Activated CD4-positive, alpha-beta memory T cell treated with anti-CD3 and anti-CD28 coated beads, Interleukin-2, amount 10 ng/mL, durations not matched to agents 7 days and 5 days (primary cell): ENCODE data around the gene ZC3H8. TPM values are rescaled to one million over a fixed set of nuclear protein-coding genes. Genes with fewer than 3 reads are reported as not detected.
A peak's percentile ranks its signal among the peaks of the same experiment; 100 is the strongest.

Source experiments
- CTCF ChIA-PET: fragments of 350-600 bp; sonication (Branson Sonifier 250); formaldehyde crosslinking; loops from one replicate; lab custom pipeline; 2021; ENCODE audit warnings: antibody characterized with exemption, inconsistent platforms; lab: Charles Lee
- POLR2A ChIA-PET: fragments of 350-600 bp; sonication (Branson Sonifier 250); formaldehyde crosslinking; loops from one replicate; lab custom pipeline; 2021; ENCODE audit warnings: antibody characterized with exemption; lab: Charles Lee
- DNase-seq: peaks from one replicate; pipeline ENCODE4 v3.0.0-alpha.2; 2020
- H3K27ac Mint-ChIP-seq: one replicate; pipeline ENCODE4 v1.8.0; 2021; ENCODE audit warnings: mild to moderate bottlenecking, mixed read lengths
- H3K27me3 Mint-ChIP-seq: one replicate; pipeline ENCODE4 v1.8.0; 2021; ENCODE audit warnings: mixed read lengths
- H3K36me3 Mint-ChIP-seq: one replicate; pipeline ENCODE4 v1.8.0; 2021; ENCODE audit warnings: low read depth, mixed read lengths
- H3K4me1 Mint-ChIP-seq: one replicate; pipeline ENCODE4 v1.8.0; 2021; ENCODE audit warnings: mixed read lengths
- H3K4me3 Mint-ChIP-seq: one replicate; pipeline ENCODE4 v1.8.0; 2021; ENCODE audit warnings: mild to moderate bottlenecking, mixed read lengths
- H3K9me3 Mint-ChIP-seq: one replicate; pipeline ENCODE4 v1.8.0; 2021; ENCODE audit warnings: mixed read lengths
- total RNA-seq, 2 experiments: library from RNA; stranded (reverse); gene quantifications; one replicate each; pipeline ENCODE4 v1.2.3, GENCODE V29; 2021

ZC3H8 gene
- total RNA-seq, 2 experiments from 2014 or later: 12.3 to 12.9 TPM

DNA sequence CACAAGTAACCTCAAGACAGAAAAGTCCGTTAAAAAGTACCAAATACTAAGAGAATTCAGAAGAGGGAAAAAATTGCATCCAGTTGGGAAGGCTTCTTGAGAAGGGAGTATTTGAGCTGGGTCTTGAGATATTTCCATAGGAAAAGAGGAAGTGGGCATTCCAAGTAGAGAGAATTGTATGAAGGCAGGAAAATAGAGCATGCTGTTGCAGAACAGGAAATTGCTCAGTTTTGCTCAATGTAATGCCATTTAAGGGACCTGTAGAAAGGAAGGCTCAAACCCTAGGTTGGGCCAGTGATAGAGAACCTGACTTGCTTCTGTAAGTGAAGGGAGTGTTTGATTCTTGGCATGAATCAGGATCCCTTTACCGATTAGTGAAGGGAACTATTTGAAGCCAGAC lies 1.0 kb upstream of the ZC3H8 start:
- ChIA-PET POLR2A (interaction anchor here (1.0 to 4.5 kb wide), 5 partner anchors 9 to 68 kb away, joined by 3 to 28 read pairs (median 12); partner anchors contain the start of gene ZC3H6), CTCF (interaction anchor here (1.1 to 3.1 kb wide), 4 partner anchors 9 to 206 kb away, joined by 3 to 11 read pairs (median 7); no protein-coding TSS in a partner anchor)
- Mint-ChIP-seq H3K36me3 (peaks cover 8% of the 10 kb centered on the region), H3K27ac (no peak overlapping the region), H3K27me3 (no peaks in the 10 kb centered on the region), H3K4me1 (peaks cover 38% of the 10 kb centered on the region), H3K9me3 (no peaks in the 10 kb centered on the region), H3K4me3 (peak overlapping the region; percentile 15)
- no peak for DNase-seq

DNA sequence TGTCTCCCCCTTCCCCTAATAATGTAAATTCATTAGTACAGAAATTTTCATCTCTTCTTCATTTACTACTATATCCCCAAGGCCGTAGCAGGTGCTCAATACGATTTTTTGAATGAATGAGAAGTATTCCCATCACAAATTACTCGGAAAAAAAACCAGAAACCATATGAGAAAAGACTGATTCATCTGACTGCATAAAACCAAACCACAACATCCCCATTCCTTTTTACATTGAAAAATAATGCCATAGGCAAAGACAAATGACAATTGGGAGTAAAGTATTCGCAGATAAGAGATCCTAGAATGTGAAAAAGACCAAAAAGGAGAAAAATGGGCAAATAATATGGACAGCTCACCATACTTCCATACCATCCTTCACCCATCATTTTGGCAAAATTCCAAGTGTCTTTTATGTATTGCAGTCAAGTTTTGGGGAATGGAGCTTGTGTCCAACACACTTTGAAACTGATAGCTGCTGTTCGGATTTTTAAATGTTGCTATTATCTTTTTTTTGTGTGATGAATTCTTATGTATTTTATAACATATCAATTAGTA lies 1.5 kb downstream of the ZC3H8 start:
- POLR2A ChIA-PET: interaction anchor here (1.0 to 4.5 kb wide), 7 partner anchors 7 to 331 kb away, joined by 3 to 28 read pairs (median 12); partner anchors contain the start of genes CHCHD5, FBLN7 and ZC3H6
- H3K27ac Mint-ChIP-seq: no peak overlapping the region
- CTCF ChIA-PET: interaction anchor here (1.8 to 3.1 kb wide), 2 partner anchors 11 to 71 kb away, joined by 5 to 11 read pairs; no protein-coding TSS in a partner anchor

DNA sequence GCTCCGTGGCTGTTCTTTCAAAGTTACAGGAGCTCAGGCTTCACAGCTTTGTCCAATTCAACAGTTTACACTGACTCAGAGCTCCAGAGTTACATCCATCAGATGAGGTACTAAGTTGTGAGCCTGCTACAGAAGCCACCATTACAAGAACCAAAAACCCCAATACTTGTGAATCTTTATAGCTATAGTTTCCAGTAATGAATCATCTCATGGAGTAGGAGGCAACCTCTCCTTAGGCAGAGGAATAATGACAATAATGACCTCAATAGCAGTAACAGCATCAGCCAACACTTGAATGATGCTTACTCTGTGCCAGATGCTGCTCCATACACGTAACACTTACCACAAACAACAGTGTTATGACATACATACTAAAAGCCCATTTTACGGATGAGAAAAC lies 3.6 kb downstream of the ZC3H8 start:
- Mint-ChIP-seq H3K4me1 (peaks cover 25% of the 10 kb centered on the region), H3K27ac (no peak overlapping the region), H3K27me3 (no peaks in the 10 kb centered on the region), H3K9me3 (no peaks in the 10 kb centered on the region), H3K36me3 (peaks cover 27% of the 10 kb centered on the region), H3K4me3 (no peak overlapping the region)
- ChIA-PET CTCF (interaction anchor here (0.8 to 1.8 kb wide), 3 partner anchors 9 to 15 kb away, joined by 3 to 8 read pairs (median 7); no protein-coding TSS in a partner anchor), POLR2A (interaction anchor here (0.6 to 1.7 kb wide), 5 partner anchors 9 to 196 kb away, joined by 3 to 4 read pairs (median 3); partner anchors contain the start of gene TMEM87B)
- DNase-seq: no peak

More for the DNA sequence above, 1.5 kb downstream of the ZC3H8 start:
- no peak for DNase-seq
- peak overlapping the region; percentile 79 for H3K4me3 Mint-ChIP-seq
- no peaks in the 10 kb centered on the region for H3K27me3 Mint-ChIP-seq
- peaks cover 14% of the 10 kb centered on the region for H3K36me3 Mint-ChIP-seq
- H3K9me3 Mint-ChIP-seq: no peaks in the 10 kb centered on the region
- peaks cover 27% of the 10 kb centered on the region for H3K4me1 Mint-ChIP-seq

DNA sequence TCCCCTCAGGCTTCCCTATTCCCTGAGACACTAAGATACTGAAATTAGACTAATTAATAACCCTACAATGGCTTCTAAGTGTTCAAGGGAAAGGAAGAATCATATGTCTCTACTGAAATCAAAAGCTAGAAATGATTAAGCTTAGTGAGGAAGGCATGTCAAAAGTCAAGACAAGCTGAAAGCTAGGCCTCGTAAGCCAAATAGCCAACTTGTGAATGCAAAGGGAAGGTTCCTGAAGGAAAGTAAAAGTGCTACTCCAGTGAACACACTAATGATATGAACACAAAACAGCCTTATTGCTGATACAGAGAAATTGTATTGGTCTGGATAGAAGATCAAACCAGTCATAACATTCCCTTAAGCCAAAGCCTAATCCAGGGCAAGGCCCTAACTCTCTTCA lies 10.0 kb downstream of the ZC3H8 start:
- Mint-ChIP-seq H3K36me3 (peaks cover 46% of the 10 kb centered on the region), H3K27me3 (no peaks in the 10 kb centered on the region), H3K27ac (no peak overlapping the region), H3K4me1 (peaks cover 2% of the 10 kb centered on the region), H3K4me3 (no peak overlapping the region), H3K9me3 (no peaks in the 10 kb centered on the region)
- ChIA-PET POLR2A (interaction anchor here (2.1 to 2.9 kb wide), 2 partner anchors 10 to 63 kb away, joined by 5 to 17 read pairs; partner anchors contain the start of gene ZC3H8), CTCF (no interaction called here)
- no peak for DNase-seq

DNA sequence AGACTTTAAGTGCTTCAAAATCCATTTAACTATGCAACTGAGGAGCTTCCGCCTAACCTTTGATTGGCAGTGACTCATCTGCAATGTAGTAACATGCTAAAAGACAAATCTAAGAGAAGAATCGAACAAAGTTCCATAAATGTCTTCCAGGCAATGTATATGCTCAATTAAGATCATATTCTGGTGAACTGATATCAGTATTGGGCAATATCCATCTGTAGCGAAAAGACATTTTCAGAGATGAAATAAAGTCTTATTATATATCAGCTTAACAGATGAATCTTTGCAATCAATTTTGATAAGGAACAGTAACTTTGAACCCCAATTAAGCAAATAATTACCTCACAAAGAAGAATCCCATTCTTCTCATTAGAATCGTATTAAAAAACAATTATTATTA lies 11.6 kb downstream of the ZC3H8 start:
- DNase-seq: no peak
- no peak overlapping the region for H3K27ac Mint-ChIP-seq
- CTCF ChIA-PET: interaction anchor here (1.1 to 1.7 kb wide), 2 partner anchors 8 to 16 kb away, joined by 3 to 7 read pairs; no protein-coding TSS in a partner anchor
- H3K4me3 Mint-ChIP-seq: no peak overlapping the region
- no peaks in the 10 kb centered on the region for H3K9me3 Mint-ChIP-seq
- H3K4me1 Mint-ChIP-seq: peaks cover 2% of the 10 kb centered on the region
- H3K27me3 Mint-ChIP-seq: no peaks in the 10 kb centered on the region
- peaks cover 40% of the 10 kb centered on the region for H3K36me3 Mint-ChIP-seq
- POLR2A ChIA-PET: no interaction called here

DNA sequence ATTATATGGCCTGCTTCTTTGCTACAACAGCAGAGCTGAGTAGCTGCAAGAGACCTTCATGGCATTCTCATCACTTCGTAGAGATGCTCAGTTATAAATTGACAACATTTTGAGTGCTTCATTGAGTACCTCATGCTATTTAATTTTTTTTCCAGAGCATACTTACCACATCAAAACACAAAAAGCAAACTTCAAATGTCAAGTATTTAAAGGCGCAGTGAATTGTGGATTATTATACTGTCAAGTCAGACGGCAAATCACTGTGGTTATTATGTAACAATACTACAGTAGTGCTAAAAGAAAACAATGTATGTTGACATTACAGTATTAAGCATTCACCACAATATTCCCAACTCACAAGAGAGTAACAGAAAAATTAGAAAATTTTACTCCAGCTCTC lies 12.5 kb downstream of the ZC3H8 start:
- DNase-seq: no peak
- Mint-ChIP-seq H3K27me3 (no peaks in the 10 kb centered on the region), H3K9me3 (no peaks in the 10 kb centered on the region), H3K4me3 (no peak overlapping the region), H3K36me3 (peaks cover 33% of the 10 kb centered on the region), H3K4me1 (peaks cover 2% of the 10 kb centered on the region), H3K27ac (no peak overlapping the region)
- ChIA-PET POLR2A (interaction anchor here (0.7 kb wide), 1 partner anchor 9 kb away, joined by 3 read pairs; no protein-coding TSS in a partner anchor), CTCF (interaction anchor here (1.1 to 1.7 kb wide), 2 partner anchors 9 to 17 kb away, joined by 3 to 7 read pairs; no protein-coding TSS in a partner anchor)

DNA sequence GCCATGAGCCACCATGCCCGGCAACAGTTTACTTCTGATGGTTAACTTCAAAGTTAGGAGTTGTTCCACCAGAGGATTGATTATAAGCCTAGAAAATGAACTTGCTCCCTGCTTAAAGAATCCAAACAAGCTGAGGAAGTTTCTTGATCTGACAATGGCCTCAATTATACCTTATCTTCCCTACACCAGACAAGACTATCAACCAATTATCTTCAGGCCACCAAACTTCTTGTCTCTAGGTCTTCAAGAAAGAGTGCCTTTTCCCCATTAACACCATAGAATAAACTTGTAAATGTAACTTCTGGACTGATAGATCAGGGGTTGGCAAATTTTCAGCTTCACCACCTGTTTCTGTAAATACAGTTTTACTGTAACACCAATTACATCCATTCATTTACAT lies 15.0 kb downstream of the ZC3H8 start:
- ChIA-PET CTCF (interaction anchor here (0.5 kb wide), 1 partner anchor 908 kb away, joined by 3 read pairs; no protein-coding TSS in a partner anchor), POLR2A (no interaction called here)
- DNase-seq: no peak
- Mint-ChIP-seq H3K9me3 (no peaks in the 10 kb centered on the region), H3K4me1 (no peaks in the 10 kb centered on the region), H3K4me3 (no peak overlapping the region), H3K27ac (no peak overlapping the region), H3K36me3 (peaks cover 20% of the 10 kb centered on the region), H3K27me3 (no peaks in the 10 kb centered on the region)

DNA sequence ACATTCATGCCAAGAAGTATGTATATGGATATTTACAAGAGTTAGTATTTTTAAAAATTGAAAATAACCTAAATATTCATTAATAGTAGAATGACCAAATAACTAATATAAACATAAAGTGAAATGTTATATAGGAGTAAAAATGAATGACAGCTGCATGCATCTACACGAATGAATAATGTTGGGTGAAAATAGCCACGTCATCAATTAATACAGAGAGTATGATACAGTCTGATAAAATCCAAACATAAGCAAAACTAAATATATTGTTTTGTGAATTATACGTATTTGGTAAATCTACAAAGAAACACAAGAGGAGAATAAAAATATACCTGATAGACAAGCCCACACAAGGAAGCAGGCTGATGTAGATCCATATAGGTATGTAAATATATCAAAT lies 24.5 kb downstream of the ZC3H8 start:
- Mint-ChIP-seq H3K27me3 (no peaks in the 10 kb centered on the region), H3K9me3 (no peaks in the 10 kb centered on the region), H3K4me1 (no peaks in the 10 kb centered on the region), H3K4me3 (no peak overlapping the region), H3K27ac (no peak overlapping the region), H3K36me3 (peaks cover 33% of the 10 kb centered on the region)
- DNase-seq: no peak
- ChIA-PET POLR2A (no interaction called here), CTCF (no interaction called here)

DNA sequence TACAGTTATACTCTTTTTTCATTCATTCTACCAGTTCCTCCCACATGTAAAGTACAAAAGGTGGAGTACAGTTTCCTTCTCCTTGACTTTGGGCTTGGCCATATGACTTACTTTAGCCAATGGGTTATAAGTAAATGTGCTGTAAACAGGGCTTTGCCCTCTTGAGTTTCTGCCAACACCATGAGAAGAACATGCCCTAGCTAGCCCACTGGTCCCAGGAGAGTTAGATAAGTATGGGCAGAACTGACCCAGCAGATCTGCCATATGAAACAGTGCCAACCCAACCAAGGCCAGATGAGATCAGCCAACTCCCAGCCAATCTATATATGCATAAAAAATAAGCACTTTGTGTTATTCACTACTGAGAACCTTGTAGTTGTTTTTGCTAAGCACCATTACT lies 25.5 kb downstream of the ZC3H8 start:
- H3K4me1 Mint-ChIP-seq: no peaks in the 10 kb centered on the region
- CTCF ChIA-PET: no interaction called here
- DNase-seq: no peak
- H3K9me3 Mint-ChIP-seq: no peaks in the 10 kb centered on the region
- H3K36me3 Mint-ChIP-seq: peaks cover 42% of the 10 kb centered on the region
- H3K4me3 Mint-ChIP-seq: no peak overlapping the region
- no peaks in the 10 kb centered on the region for H3K27me3 Mint-ChIP-seq
- H3K27ac Mint-ChIP-seq: no peak overlapping the region
- POLR2A ChIA-PET: no interaction called here

DNA sequence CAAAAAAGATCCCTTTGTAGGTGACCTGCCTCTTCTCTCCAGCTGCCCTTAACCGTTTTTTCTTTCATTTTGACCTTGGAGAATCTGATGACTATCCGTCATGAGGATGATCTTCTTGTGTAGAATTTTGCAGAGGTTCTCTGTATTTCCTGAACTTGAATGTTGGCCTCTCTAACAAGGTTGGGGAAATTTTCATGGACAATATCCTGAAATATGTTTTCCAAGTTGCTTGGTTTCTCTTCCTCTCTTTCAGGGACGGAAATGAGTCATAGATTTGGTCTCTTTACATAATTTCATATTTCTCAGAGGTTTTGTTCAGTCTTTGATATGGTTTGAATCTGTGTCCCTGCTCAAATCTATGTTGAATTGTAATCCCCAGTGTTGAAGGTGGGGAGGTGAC lies 34.0 kb downstream of the ZC3H8 start:
- Mint-ChIP-seq H3K27me3 (no peaks in the 10 kb centered on the region), H3K4me3 (no peak overlapping the region), H3K9me3 (peaks cover 25% of the 10 kb centered on the region), H3K4me1 (peaks cover 7% of the 10 kb centered on the region), H3K27ac (no peak overlapping the region), H3K36me3 (peaks cover 49% of the 10 kb centered on the region)
- POLR2A ChIA-PET: no interaction called here
- CTCF ChIA-PET: no interaction called here
- no peak for DNase-seq

DNA sequence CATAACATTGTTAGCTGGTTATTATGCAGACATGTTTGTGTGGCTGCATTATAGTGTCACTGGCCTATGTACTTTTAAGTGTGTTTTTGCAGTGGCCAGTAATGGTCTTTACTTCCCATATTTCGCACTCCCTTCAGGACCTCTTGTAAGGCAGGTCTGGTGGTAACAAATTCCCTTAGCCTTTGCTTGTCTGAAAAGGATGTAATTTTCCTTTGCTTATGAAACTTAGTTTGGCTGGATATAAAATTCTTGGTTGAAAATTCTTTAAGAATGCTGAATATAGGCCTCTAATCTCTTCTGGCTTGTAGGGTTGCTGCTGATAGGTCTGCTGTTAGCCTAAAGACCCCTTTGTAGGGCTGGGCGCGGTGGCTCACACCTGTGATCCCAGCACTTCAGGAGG lies 34.7 kb downstream of the ZC3H8 start:
- peaks cover 25% of the 10 kb centered on the region for H3K9me3 Mint-ChIP-seq
- H3K4me3 Mint-ChIP-seq: no peak overlapping the region
- H3K4me1 Mint-ChIP-seq: peaks cover 7% of the 10 kb centered on the region
- peaks cover 49% of the 10 kb centered on the region for H3K36me3 Mint-ChIP-seq
- CTCF ChIA-PET: no interaction called here
- POLR2A ChIA-PET: no interaction called here
- no peak for DNase-seq
- no peak overlapping the region for H3K27ac Mint-ChIP-seq
- H3K27me3 Mint-ChIP-seq: no peaks in the 10 kb centered on the region

DNA sequence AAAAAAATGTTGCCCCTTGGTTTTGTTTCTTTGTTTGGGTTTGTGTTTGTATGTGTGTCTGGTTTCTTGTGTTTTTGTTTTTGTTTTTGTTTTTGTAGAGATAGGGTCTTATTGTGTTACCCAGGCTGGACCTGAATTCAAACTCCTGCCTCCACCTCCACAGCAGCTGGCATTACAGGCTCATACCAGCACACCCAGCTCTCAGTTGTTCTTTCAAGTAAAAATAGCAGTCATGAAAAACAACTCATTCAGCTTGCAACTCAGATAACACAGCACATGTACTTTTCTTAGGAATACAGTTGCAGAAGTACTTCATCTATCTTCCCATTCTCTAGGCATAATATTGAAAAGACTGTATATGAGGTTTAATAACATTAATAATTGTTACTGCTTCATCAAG lies 37.0 kb downstream of the ZC3H8 start:
- Mint-ChIP-seq H3K36me3 (peaks cover 50% of the 10 kb centered on the region), H3K27ac (no peak overlapping the region), H3K4me3 (no peak overlapping the region), H3K4me1 (peaks cover 7% of the 10 kb centered on the region), H3K9me3 (peaks cover 27% of the 10 kb centered on the region), H3K27me3 (no peaks in the 10 kb centered on the region)
- ChIA-PET POLR2A (no interaction called here), CTCF (no interaction called here)
- no peak for DNase-seq

DNA sequence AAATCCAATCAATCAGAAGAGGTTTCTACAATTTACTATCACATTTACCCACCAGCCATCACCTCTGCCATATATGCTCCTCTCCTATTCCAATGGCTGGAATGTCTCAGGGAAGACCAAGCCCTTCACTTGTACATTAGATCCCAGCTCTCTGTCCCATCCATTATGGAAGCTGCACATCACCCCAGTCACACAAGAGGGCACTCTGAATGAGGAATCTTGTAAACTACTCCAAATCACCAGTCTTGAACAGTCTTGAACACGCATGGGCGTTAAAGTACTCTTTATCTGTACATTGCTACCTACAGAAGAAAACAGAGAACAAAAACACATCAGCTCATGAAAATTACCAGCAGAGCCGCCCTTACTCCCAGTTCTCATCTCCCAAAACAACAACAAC lies 38.7 kb downstream of the ZC3H8 start:
- POLR2A ChIA-PET: no interaction called here
- peaks cover 42% of the 10 kb centered on the region for H3K36me3 Mint-ChIP-seq
- peaks cover 4% of the 10 kb centered on the region for H3K4me1 Mint-ChIP-seq
- H3K9me3 Mint-ChIP-seq: peaks cover 13% of the 10 kb centered on the region
- H3K27me3 Mint-ChIP-seq: no peaks in the 10 kb centered on the region
- CTCF ChIA-PET: interaction anchor here (0.7 kb wide), 1 partner anchor 42 kb away, joined by 3 read pairs; no protein-coding TSS in a partner anchor
- H3K27ac Mint-ChIP-seq: no peak overlapping the region
- no peak for DNase-seq
- no peak overlapping the region for H3K4me3 Mint-ChIP-seq
